GM21447 (cell line): Measurements from ENCODE around the gene RPRM.
A peak's percentile ranks its signal among the peaks of the same experiment; 100 is the strongest.
"Not testable (repeated sequence)": the region's sequence is repeated elsewhere in the genome, so short reads cannot be mapped to it uniquely, and the experiment has no call there.

Source experiments
- ATAC-seq: cut with Tn5 transposase; IDR thresholded peaks from one replicate; pipeline ENCODE4 v1.9.1; 2021; ENCODE audit not compliant: unreplicated experiment

Gene RPRM

DNA sequence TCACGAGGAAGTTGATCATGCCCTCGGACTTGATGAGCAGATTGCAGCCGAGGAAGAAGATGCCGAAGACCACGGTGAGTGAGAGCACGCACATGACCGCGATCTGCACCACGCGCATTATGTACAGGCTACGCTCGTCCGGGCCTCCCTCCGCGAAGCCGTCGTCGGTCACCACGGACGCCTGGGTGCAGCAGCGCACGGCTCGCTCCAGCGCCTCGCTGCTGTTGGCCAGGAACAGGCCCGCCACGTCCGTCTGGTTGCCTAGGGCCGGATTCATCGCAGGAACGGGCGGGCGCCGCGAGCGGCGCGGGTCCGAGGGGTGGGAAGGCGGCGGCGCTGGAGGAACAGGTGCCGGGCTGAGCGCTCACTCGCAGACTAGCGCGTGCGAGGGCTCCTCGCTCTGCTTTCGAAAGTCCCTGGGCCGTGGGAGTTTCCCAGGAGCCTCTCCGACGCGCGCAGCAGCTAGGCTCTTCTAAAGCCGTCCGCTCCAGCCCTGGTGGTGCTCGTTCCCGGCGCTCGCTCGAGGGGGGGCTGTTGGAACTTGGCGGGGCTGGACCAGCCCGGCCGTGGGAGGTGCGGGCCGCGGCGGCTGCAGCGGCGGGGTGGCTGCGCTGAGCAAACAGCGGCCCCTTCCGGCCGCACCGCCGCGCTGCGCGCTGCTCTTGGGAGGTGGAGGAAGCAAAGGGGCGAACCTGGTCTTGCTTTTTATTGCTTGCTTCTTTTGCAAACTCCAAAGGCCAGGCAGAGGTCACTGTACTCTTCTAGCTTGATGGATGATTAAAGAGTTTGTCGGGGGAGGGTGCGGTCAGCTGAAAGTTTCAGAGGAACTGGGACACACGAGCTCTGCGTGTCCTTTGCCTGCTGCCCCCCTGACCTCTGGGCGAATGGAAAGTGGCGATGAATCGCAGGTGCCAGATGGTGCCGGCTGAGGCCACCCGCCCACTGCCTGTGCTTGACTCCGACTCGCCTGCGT, at the start of gene RPRM:
Gene RPRM, minus strand, starts transcription at position 474 of the 973 bp plus-strand sequence. Its CDS starts 197 bp downstream, at position 277.
- ATAC-seq: peak; percentile 80

GRCh38 chr2:153519257-153519875, 40.8 kb upstream of the RPRM start:
- no peak for ATAC-seq

DNA sequence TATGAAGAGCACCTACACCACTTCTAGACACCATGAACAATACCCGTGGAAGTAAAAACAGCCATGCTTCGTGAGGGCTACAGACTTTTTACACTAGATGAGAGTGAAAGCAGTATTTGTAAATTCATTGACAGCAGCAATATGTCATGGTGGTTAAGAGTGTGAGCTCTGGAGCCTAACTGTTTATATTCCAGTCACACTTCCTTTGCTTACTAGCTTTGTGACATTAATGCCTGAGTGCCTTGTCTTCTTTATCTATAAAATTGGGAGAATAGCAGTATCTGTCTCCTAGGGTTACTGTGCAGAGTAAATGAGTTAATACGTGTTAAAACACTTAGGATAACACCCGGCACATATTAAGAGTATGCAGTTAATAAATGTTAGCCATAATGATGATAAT, 33.8 kb upstream of the RPRM start:
- ATAC-seq: no peak

DNA sequence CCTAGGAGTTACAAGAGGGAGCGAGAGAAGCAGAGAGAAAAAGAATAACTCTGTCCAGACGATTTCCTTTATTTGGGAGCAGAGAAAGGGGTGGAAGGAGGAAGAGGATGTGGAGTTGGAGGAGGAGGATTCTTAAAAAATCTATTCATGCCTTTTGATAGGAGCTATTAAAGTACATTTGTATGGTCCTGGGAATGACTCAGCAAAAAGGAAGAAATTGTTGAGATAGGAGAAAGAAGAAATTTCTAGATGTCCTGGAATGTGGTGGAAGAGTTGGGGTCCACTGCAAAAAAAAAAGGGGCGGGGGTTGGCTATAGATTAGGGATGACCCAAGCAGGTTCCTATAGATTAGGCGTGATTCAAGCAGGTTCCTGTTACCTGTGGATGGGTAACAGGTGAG, 32.4 kb upstream of the RPRM start:
- no peak for ATAC-seq

DNA sequence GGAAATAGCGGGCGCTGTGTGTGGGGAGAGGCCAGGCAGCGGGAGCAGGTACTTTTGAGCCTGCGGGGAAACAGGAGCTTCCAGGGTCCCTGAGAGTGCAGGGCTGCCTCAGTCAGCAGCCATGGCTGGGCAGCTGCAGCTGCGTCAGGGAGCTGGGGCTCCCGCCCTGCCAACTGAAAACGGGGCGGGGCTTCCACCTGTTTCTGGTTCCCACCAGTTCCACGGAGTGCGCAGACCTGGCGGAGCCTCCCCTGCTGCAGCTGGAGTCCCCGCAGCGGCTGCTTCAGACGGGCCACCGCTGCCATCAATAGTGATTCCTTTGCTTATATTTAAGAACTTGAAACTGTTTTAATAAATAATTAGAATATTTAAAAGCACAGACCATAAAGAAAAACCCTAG, 30.6 kb upstream of the RPRM start:
- ATAC-seq: no peak

GRCh38 chr2:153506499-153506898, 27.9 kb upstream of the RPRM start:
- not testable (repeated sequence) for ATAC-seq

DNA sequence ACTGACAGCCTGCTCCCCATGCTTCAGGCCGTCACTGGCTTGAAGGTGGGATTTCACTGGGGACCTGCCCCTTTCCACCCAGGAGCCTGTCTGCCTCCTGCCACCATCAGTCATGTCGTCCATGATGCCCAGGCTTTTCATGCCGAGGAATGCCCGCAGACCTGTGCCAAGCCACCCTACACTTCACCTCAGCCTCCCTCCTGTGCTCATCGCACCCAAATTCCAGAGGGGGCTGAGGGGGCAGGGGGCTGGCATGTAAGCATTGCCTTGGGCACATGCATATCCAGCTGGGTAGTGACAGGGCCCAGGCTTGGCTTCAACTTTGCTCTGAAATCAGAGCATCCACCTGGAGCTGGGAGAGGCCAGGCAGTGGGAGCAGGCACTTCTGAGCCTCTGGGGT, 20.9 kb upstream of the RPRM start:
- ATAC-seq: no peak

- ATAC-seq: no peak
Measured at GRCh38 chr2:153497938-153498629, 19.5 kb upstream of the RPRM start.

- no peak for ATAC-seq
Measured at GRCh38 chr2:153495725-153496124, 17.2 kb upstream of the RPRM start.

- no peak for ATAC-seq
Measured at GRCh38 chr2:153488072-153488471, 9.5 kb upstream of the RPRM start.

DNA sequence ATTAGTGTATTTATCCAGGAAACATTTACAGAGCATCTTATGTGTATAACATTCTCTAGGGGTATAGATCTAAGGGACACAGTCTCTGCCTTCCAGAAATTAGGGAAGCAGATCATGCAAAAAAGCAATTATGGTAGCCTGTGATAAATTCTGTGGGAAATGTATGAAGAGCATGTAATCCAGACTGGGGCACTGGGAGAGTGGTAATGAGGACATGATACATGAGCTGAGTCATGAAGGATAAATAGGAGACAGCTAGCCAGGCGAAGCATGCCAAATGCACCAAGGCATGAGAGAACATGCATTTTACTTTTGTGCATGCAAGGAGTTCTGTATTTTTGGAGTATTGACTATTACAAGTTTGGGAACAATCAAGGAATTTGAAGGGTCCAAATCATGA, 8.9 kb upstream of the RPRM start:
- no peak for ATAC-seq

DNA sequence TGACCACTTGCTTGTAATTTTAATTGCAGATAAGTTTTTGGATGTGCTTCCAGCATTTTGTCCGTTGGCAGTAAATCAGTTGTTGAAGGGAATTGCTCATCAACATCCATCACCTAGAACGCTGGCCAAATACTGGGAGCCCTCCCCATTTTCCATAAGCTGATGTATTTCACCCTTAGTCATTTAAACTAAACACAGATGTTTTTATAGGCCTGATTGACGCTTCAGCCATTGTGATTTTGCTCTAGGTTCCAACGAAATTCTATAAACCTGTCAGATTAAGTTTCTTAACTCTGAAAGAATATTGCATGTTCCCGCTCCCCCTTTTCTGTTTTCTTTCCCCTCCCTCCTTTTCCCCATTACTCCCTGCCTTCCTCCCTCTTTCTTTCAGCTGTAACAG, 1.0 kb upstream of the RPRM start:
- ATAC-seq: no peak

GRCh38 chr2:153477636-153478288, 800 bp downstream of the RPRM start:
- ATAC-seq: no peak

GRCh38 chr2:153476816-153477635, 1.5 kb downstream of the RPRM start:
- no peak for ATAC-seq

DNA sequence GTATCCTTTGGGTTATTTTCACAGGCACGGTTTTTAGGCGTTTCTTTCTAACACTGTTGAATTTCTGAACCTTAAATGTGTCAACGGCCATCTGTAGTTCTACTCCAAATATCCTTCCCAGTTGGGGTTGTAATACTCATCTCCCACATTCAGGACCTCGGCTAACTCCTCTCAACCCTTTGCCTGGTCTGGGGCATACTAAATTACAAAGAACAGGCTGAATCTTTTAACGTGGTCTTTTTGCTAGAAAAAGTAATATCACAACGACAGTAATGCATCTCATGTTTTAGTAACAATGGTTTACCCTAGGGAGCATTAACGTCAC, 2.1 kb downstream of the RPRM start:
- ATAC-seq: no peak

- no peak for ATAC-seq
Measured at GRCh38 chr2:153474876-153475435, 3.6 kb downstream of the RPRM start.

- ATAC-seq: no peak
Measured at GRCh38 chr2:153474407-153474806, 4.2 kb downstream of the RPRM start.

DNA sequence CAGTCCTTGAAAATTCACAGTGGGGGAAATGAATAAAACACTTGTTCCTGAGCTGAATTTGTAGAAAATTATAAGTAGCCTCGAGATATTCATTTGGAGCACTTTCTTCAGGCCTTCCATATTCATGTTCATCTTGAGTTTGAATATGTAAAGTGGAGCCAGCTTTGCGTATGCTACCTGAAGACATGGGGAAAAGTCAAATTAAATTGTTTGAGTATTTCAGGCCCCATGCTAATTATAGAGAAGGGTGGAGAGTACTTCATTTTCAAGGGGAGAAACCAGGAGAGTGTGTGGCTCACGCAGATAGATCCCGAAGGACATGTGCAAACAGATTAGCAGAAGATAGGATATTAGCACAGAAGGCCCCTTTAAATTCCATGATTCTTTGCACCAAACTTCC, 7.7 kb downstream of the RPRM start:
- ATAC-seq: no peak

DNA sequence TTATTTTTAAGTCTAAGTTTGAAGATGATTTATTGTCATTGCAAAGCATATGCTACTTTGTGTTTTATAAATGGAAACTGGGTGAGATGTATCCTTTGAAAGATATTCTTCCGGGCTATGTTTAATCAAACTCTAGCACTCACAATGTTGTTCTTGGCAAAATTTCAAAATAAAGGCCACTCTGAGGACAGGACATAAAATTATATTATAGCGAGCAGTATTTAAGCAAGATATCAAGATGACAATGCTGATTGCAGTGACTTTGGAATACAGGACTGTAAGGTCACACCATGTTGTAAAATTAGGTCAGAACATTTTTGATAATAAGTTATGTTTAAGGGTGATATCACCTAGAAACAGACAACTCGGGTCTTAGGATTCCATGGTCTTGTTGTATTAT, 14.2 kb downstream of the RPRM start:
- no peak for ATAC-seq

DNA sequence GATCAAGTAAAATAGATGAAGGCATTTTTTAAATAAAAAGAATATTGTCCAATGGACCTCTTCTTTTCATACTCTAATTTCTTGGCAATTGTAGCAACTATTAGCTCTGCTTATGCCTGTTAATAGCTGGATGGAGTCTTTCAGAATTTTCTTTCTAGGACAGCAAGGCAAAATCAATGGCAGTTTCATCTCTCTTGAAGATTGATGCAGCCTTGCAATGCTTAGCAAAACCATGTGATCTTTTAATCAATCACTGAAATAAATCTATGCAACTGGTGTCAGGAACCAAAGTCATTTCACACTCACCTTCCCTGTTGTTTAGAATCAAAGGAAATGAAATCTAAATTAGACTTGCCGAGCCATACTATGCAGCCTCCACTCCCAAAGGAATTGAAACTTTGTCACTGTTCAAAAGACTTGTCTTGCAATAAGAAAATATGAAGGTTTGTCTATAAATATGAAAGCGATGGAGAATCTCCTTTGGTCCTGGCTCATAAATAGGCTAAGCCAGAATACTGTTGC, 16.2 kb downstream of the RPRM start:
- ATAC-seq: no peak
